ENCODE measurements around the gene PCBP3. TPM values are rescaled to one million over a fixed set of nuclear protein-coding genes. Genes with fewer than 3 reads are reported as not detected.

Gene PCBP3
- total and polyA plus RNA-seq, 2 of the 8 experiments (the other 6 are each of a cell fraction or from before 2014, with no cell fraction given): 3.5 to 6.3 TPM

GRCh38 chr21:45957981-45958600, 314.6 kb downstream of the PCBP3 start:
- Histone ChIP-seq H3K27ac (ENCODE audit: low read depth, low read length) (no peak overlapping the region), H2BK12ac (ENCODE audit: low read depth, low read length) (no peak overlapping the region), H3K4me3 (ENCODE audit: extremely low read depth in 1 of 4, insufficient read depth in 2 of 4, low read depth in 3 of 4, low read length in 4 of 4) (no peak overlapping the region), H2BK15ac (ENCODE audit: low read length) (no peak overlapping the region), H3K18ac (ENCODE audit: extremely low read depth, low read length) (no peak overlapping the region), H3K14ac (ENCODE audit: insufficient read length) (no peak overlapping the region), H2BK120ac (replicated peaks; ENCODE audit: low read depth, low read length) (no peak overlapping the region), H3K27me3 (replicated peaks in 1 of 4; ENCODE audit: control insufficient read depth in 3 of 4, extremely low read depth in 1 of 4, insufficient read depth in 3 of 4, low read length in 3 of 4) (no peaks in the 10 kb centered on the region), H2AK5ac (ENCODE audit: low read depth, low read length) (no peak overlapping the region), H4K8ac (ENCODE audit: extremely low read depth, insufficient read depth, low read length) (no peak overlapping the region), H3K36me3 (ENCODE audit: control insufficient read depth in 2 of 4, insufficient read depth in 4 of 4, low read length in 3 of 4) (no peaks in the 10 kb centered on the region), H2AFZ (ENCODE audit: low read length) (no peak overlapping the region), H3K9me3 (ENCODE audit: insufficient read depth in 2 of 2, low read depth in 1 of 2, low read length in 1 of 2) (peaks cover 35 to 39% of the 10 kb centered on the region in 2 experiments), H3K23me2 (ENCODE audit: low read depth, low read length) (no peaks in the 10 kb centered on the region), H3K4me2 (ENCODE audit: insufficient read depth in 1 of 2, low read depth in 2 of 2, low read length in 2 of 2) (no peak overlapping the region), H2BK5ac (ENCODE audit: low read depth, low read length) (no peak overlapping the region), H3K9ac (replicated peaks in 1 of 4; ENCODE audit: extremely low read depth in 1 of 4, low read depth in 3 of 4, low read length in 3 of 4) (no peak overlapping the region), H4K5ac (ENCODE audit: insufficient read length, low read depth, low read length) (no peak overlapping the region), H3K23ac (ENCODE audit: insufficient read length) (no peak overlapping the region), H2BK20ac (ENCODE audit: low read length) (no peak overlapping the region), H4K20me1 (replicated peaks in 1 of 2; ENCODE audit: control insufficient read depth in 1 of 2, insufficient read depth in 2 of 2, low read length in 2 of 2) (no peaks in the 10 kb centered on the region), H3K4ac (replicated peaks; ENCODE audit: insufficient read length, low read depth, low read length) (no peak overlapping the region), H3K56ac (replicated peaks; ENCODE audit: insufficient read length, low read depth, low read length) (no peak overlapping the region), H3K79me1 (ENCODE audit: low read depth, low read length) (no peaks in the 10 kb centered on the region), H3K79me2 (ENCODE audit: control insufficient read depth in 1 of 2, insufficient read depth in 2 of 2, low read length in 2 of 2) (no peaks in the 10 kb centered on the region), H4K91ac (replicated peaks; ENCODE audit: insufficient read length, low read length) (no peak overlapping the region), H3K4me1 (replicated peaks in 1 of 4; ENCODE audit: control insufficient read depth in 3 of 4, insufficient read depth in 4 of 4, low read length in 3 of 4) (no peaks in the 10 kb centered on the region; a peak in 1 of 7 replicates)
- DNase-seq (ENCODE audit: low read depth in 1 of 2, low spot score in 2 of 2) (no peak), FAIRE-seq (no peak)
- TF ChIP-seq RFX5 (IDR thresholded peaks at IDR 0.05; ENCODE audit: borderline replicate concordance, low read depth, low read length) (no peak), BCL11A (IDR thresholded peaks at IDR 0.05; ENCODE audit: low read depth in 2 of 2, low read length in 2 of 2) (no peak), ASH2L (IDR thresholded peaks at IDR 0.05; ENCODE audit: low read length) (no peak), CBX8 (IDR thresholded peaks at IDR 0.05; ENCODE audit: borderline replicate concordance, low read depth, low read length) (no peak), CHD2 (IDR thresholded peaks at IDR 0.05; ENCODE audit: low read length) (no peak), MAFK (IDR thresholded peaks at IDR 0.05; ENCODE audit: low read depth, low read length) (no peak), MAX (IDR thresholded peaks at IDR 0.05) (no peak), BRCA1 (IDR thresholded peaks at IDR 0.05; ENCODE audit: low read depth, low read length) (no peak), CHD1 (IDR thresholded peaks at IDR 0.05; ENCODE audit: low read depth, low read length) (no peak)
- WGBS, 2 experiments (ENCODE audit: extremely low coverage in 1 of 2, insufficient coverage in 1 of 2, insufficient read length in 1 of 2, insufficient replicate concordance in 2 of 2, low coverage in 1 of 2, low lambda C conversion rate in 2 of 2, missing lambda C conversion rate in 1 of 2): 89% methylated on average over 7 of the region's 7 CpGs; no CpG with 5 or more reads in 1 of the 2 experiments
- ChIA-PET POLR2A (ENCODE audit: partially characterized antibody) (no interaction called here), CTCF (ENCODE audit: partially characterized antibody) (interaction anchor here (0.8 to 1.6 kb wide), 5 partner anchors 10 to 186 kb away, joined by 3 to 5 read pairs (median 3); no protein-coding TSS in a partner anchor)
